H1 (cell line): ENCODE data around the gene RNF125. TPM values are rescaled to one million over a fixed set of nuclear protein-coding genes. Genes with fewer than 3 reads are reported as not detected.

Experiments
- CTCF ChIA-PET: fragments of 300-600 bp; sonication (Branson Sonifier 250); formaldehyde crosslinking; loops from one replicate; lab custom pipeline; 2021; ENCODE audit not compliant: partially characterized antibody; lab: Charles Lee
- POLR2A ChIA-PET: fragments of 300-600 bp; sonication (Branson Sonifier 250); formaldehyde crosslinking; loops from one replicate; lab custom pipeline; 2021; ENCODE audit warnings: inconsistent platforms; ENCODE audit not compliant: partially characterized antibody; lab: Charles Lee
- DNase-seq, 2 experiments: peaks; one replicate each; pipeline versions ENCODE4 v3.0.0 to v3.0.0-alpha.2; 2010 to 2022; ENCODE audit warnings: low spot score in 2 of 2, low read depth in 1 of 2, mixed read lengths in 1 of 2
- FAIRE-seq: peaks from 2 replicates; lab custom pipeline; 2011; peaks lifted over from hg19 to GRCh38; lab: Jason Lieb, UNC
- H2AFZ ChIP-seq: 2 replicates; pipeline ENCODE4 v1.8.1; 2012; ENCODE audit warnings: low read length, inconsistent platforms
- H2AK5ac ChIP-seq: 2 replicates; pipeline ENCODE4 v1.6.1; 2013; ENCODE audit warnings: low read depth, low read length
- H2BK120ac ChIP-seq: replicated peaks from 2 replicates; pipeline ENCODE3; 2013; ENCODE audit warnings: low read depth, low read length, inconsistent platforms
- H2BK12ac ChIP-seq: 2 replicates; pipeline ENCODE4 v1.6.1; 2013; ENCODE audit warnings: low read depth, low read length
- H2BK15ac ChIP-seq: 2 replicates; pipeline ENCODE4 v1.6.1; 2013; ENCODE audit warnings: low read length
- H2BK20ac ChIP-seq: 2 replicates; pipeline ENCODE4 v1.6.1; 2013; ENCODE audit warnings: low read length
- H2BK5ac ChIP-seq: 2 replicates; pipeline ENCODE4 v1.6.1; 2013; ENCODE audit warnings: low read depth, low read length
- H3K14ac ChIP-seq: 2 replicates; pipeline ENCODE4 v1.6.1; 2013; ENCODE audit warnings: inconsistent platforms; ENCODE audit not compliant: insufficient read length
- H3K18ac ChIP-seq: 2 replicates; pipeline ENCODE4 v1.6.1; 2013; ENCODE audit warnings: low read length; ENCODE audit errors: extremely low read depth
- H3K23ac ChIP-seq: 2 replicates; pipeline ENCODE4 v1.6.1; 2013; ENCODE audit warnings: inconsistent platforms; ENCODE audit not compliant: insufficient read length
- H3K23me2 ChIP-seq: 2 replicates; pipeline ENCODE4 v1.6.1; 2013; ENCODE audit warnings: low read depth, low read length
- H3K27ac ChIP-seq: 2 replicates; pipeline ENCODE4 v1.6.1; 2011; ENCODE audit warnings: low read depth, low read length, inconsistent platforms
- H3K27me3 ChIP-seq, 4 experiments: replicated peaks in 1 of 4; 1 replicate in 1 of 4; 2 replicates in 3 of 4; pipeline versions ENCODE4 v1.6.1 to v1.8.1; 2011 to 2013; ENCODE audit warnings: low read length in 3 of 4, mild to moderate bottlenecking in 3 of 4, inconsistent platforms in 2 of 4, mixed read lengths in 2 of 4, moderate library complexity in 1 of 4; ENCODE audit not compliant: control insufficient read depth in 3 of 4, insufficient read depth in 3 of 4; ENCODE audit errors: extremely low read depth in 1 of 4
- H3K36me3 ChIP-seq, 4 experiments: 2 replicates each; pipeline versions ENCODE4 v1.6.1 to v1.8.1; 2011 to 2013; ENCODE audit warnings: mild to moderate bottlenecking in 4 of 4, low read length in 3 of 4, moderate library complexity in 2 of 4, control low read depth in 1 of 4, inconsistent platforms in 1 of 4; ENCODE audit not compliant: insufficient read depth in 4 of 4, control insufficient read depth in 2 of 4
- H3K4ac ChIP-seq: replicated peaks from 2 replicates; pipeline ENCODE3; 2013; ENCODE audit warnings: low read length, low read depth, mixed read lengths, inconsistent platforms; ENCODE audit not compliant: insufficient read length
- H3K4me1 ChIP-seq, 4 experiments: replicated peaks in 1 of 4; 1 replicate in 1 of 4; 2 replicates in 3 of 4; pipeline versions ENCODE4 v1.6.1 to v1.8.1; 2011 to 2013; ENCODE audit warnings: low read length in 3 of 4, inconsistent platforms in 2 of 4, mixed read lengths in 1 of 4; ENCODE audit not compliant: insufficient read depth in 4 of 4, control insufficient read depth in 3 of 4
- H3K4me2 ChIP-seq, 2 experiments: 2 replicates each; pipeline versions ENCODE4 v1.6.1 to v1.8.1; 2011 to 2013; ENCODE audit warnings: low read depth in 2 of 2, low read length in 2 of 2, control low read depth in 1 of 2, inconsistent platforms in 1 of 2, mild to moderate bottlenecking in 1 of 2; ENCODE audit not compliant: insufficient read depth in 1 of 2
- H3K4me3 ChIP-seq, 4 experiments: fragments of 200-600, 300-600 bp in 1 of 4; sonication (generic), shearing (Covaris generic), sonication (Bioruptor Twin) in 1 of 4; 2 replicates each; pipeline versions ENCODE4 v1.5.1 to v1.8.1; 2011 to 2016; ENCODE audit warnings: low read length in 4 of 4, low read depth in 3 of 4, control low read depth in 2 of 4, inconsistent platforms in 2 of 4, mild to moderate bottlenecking in 2 of 4, mixed read lengths in 1 of 4, moderate library complexity in 1 of 4; ENCODE audit not compliant: insufficient read depth in 2 of 4; ENCODE audit errors: extremely low read depth in 1 of 4
- H3K56ac ChIP-seq: replicated peaks from 2 replicates; pipeline ENCODE3; 2013; ENCODE audit warnings: low read depth, mild to moderate bottlenecking, mixed read lengths, low read length, inconsistent platforms; ENCODE audit not compliant: insufficient read length
- H3K79me1 ChIP-seq: 2 replicates; pipeline ENCODE4 v1.6.1; 2013; ENCODE audit warnings: low read depth, low read length, control low read depth
- H3K79me2 ChIP-seq, 2 experiments: 2 replicates each; pipeline versions ENCODE4 v1.6.1 to v1.8.1; 2012 to 2013; ENCODE audit warnings: low read length in 2 of 2, mild to moderate bottlenecking in 2 of 2, inconsistent platforms in 1 of 2; ENCODE audit not compliant: insufficient read depth in 2 of 2, control insufficient read depth in 1 of 2
- H3K9ac ChIP-seq, 4 experiments: replicated peaks in 1 of 4; 1 replicate in 1 of 4; 2 replicates in 3 of 4; pipeline versions ENCODE4 v1.6.1 to v1.8.1; 2011 to 2013; ENCODE audit warnings: low read depth in 3 of 4, low read length in 3 of 4, control low read depth in 2 of 4, mild to moderate bottlenecking in 2 of 4, moderate library complexity in 2 of 4, inconsistent platforms in 1 of 4; ENCODE audit errors: extremely low read depth in 1 of 4
- H3K9me3 ChIP-seq, 2 experiments: 2 replicates each; pipeline versions ENCODE4 v1.6.1 to v1.8.1; 2012 to 2013; ENCODE audit warnings: mild to moderate bottlenecking in 2 of 2, moderate library complexity in 2 of 2, control low read depth in 1 of 2, inconsistent platforms in 1 of 2, low read depth in 1 of 2, low read length in 1 of 2, mixed read lengths in 1 of 2; ENCODE audit not compliant: insufficient read depth in 2 of 2
- H4K20me1 ChIP-seq, 2 experiments: replicated peaks in 1 of 2; 2 replicates each; pipeline versions ENCODE3 to v1.8.1; 2011 to 2013; ENCODE audit warnings: inconsistent platforms in 2 of 2, low read length in 2 of 2, mild to moderate bottlenecking in 1 of 2; ENCODE audit not compliant: insufficient read depth in 2 of 2, control insufficient read depth in 1 of 2
- H4K5ac ChIP-seq: 2 replicates; pipeline ENCODE4 v1.6.1; 2013; ENCODE audit warnings: low read length, low read depth, mixed read lengths, inconsistent platforms; ENCODE audit not compliant: insufficient read length
- H4K8ac ChIP-seq: 2 replicates; pipeline ENCODE4 v1.8.0; 2013; ENCODE audit warnings: mild to moderate bottlenecking, moderate library complexity, low read length, inconsistent platforms; ENCODE audit not compliant: insufficient read depth; ENCODE audit errors: extremely low read depth
- H4K91ac ChIP-seq: replicated peaks from 2 replicates; pipeline ENCODE3; 2013; ENCODE audit warnings: low read length, mixed read lengths, inconsistent platforms; ENCODE audit not compliant: insufficient read length
- SP2 ChIP-seq: IDR thresholded peaks from 2 replicates; pipeline ENCODE4 v1.6.1; 2012; ENCODE audit warnings: mild to moderate bottlenecking, low read length, inconsistent platforms
- WGBS, 2 experiments: shearing (Covaris generic) in 1 of 2; methylation state at CpG; one replicate each; pipeline versions ENCODE4 v1.1.6 to v1.1.7; 2013 to 2015; ENCODE audit warnings: low lambda C conversion rate in 2 of 2, mixed read lengths in 2 of 2, inconsistent platforms in 1 of 2, low coverage in 1 of 2, missing lambda C conversion rate in 1 of 2; ENCODE audit not compliant: insufficient replicate concordance in 2 of 2, insufficient coverage in 1 of 2, insufficient read length in 1 of 2; ENCODE audit errors: extremely low coverage in 1 of 2, missing lambda C conversion rate in 1 of 2; 5-methylcytosine and 5-hydroxymethylcytosine counted together
- polyA plus RNA-seq, 7 experiments: library from polyadenylated mRNA; depleted of rRNA in 3 of 7; stranded (reverse) in 5 of 7; unstranded in 2 of 7; fragments of >200 nt in 5 of 7; fragments of 200-250 nt in 2 of 7; gene quantifications; 1 replicate in 5 of 7; 2 replicates in 1 of 7; 4 replicates in 1 of 7; pipeline versions ENCODE4 v1.2.1 to v1.2.3, GENCODE V29; 2011 to 2013; ENCODE audit warnings: missing spikeins in 2 of 7, mixed read lengths in 2 of 7
- total RNA-seq: library from RNA; stranded (reverse); fragmentation: NEBNext Ultra II Directional; extraction: Animal tissue kit (Norgen Biotek cat#: 25700); gene quantifications from 2 replicates; pipeline ENCODE4 v1.2.1, GENCODE V29; 2021

Gene RNF125
- total and polyA plus RNA-seq, 2 of the 8 experiments (the other 6 are each of a cell fraction or from before 2014, with no cell fraction given) = 14.3 to 15.2 TPM

DNA sequence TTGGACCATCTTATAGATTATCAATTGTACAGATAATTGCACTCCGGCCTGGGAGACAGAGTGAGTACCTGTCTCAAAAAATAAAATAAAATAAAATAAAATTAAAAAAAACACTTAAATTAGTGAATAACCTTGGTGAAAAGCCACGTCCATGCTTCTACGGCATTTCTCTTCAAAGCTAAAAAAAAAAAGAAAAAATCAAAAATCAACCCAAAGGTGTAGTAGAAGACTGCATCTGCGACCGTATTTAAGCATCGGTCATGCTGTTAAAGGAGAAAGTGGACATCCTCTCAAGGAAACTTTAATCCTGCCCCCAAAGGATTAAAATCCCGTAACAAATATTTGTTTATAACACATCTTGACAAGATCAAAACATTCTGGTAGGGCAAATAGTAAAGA is 72.7 kb downstream of the RNF125 start:
- CTCF ChIA-PET = interaction anchor here (0.6 to 1.2 kb wide), 2 partner anchors 20 to 215 kb away, joined by 3 to 5 read pairs; no protein-coding TSS in a partner anchor

More for the DNA sequence above, 72.7 kb downstream of the RNF125 start:
- H2BK15ac ChIP-seq = no peak overlapping the region
- H3K56ac ChIP-seq = no peak overlapping the region
- H3K27me3 ChIP-seq = no peaks in the 10 kb centered on the region
- peak overlapping the region in 2 of 4 experiments; percentile 18 to 91; a peak in 1 of 7 replicates for H3K9ac ChIP-seq
- peaks cover 0 to 10% (median 0%) of the 10 kb centered on the region in 4 experiments; a peak in 1 of 8 replicates for H3K36me3 ChIP-seq
- H3K14ac ChIP-seq = no peak overlapping the region
- H3K4ac ChIP-seq = no peak overlapping the region
- H4K5ac ChIP-seq = no peak overlapping the region
- no peak overlapping the region for H2AK5ac ChIP-seq
- H3K18ac ChIP-seq = no peak overlapping the region
- H4K20me1 ChIP-seq = peaks cover 6 to 9% of the 10 kb centered on the region in 2 experiments
- no peak for FAIRE-seq
- H2BK20ac ChIP-seq = no peak overlapping the region
- H3K4me3 ChIP-seq = peak overlapping the region; percentile 59 to 92 (median 78)
- no peak overlapping the region for H3K23ac ChIP-seq
- H3K9me3 ChIP-seq = no peaks in the 10 kb centered on the region
- WGBS, 2 experiments = 57% methylated on average over 7 of the region's 7 CpGs; no CpG with 5 or more reads in 1 of the 2 experiments
- H2AFZ ChIP-seq = peak overlapping the region; percentile 36; the same call in 1 of the 2 replicates
- peaks cover 3% of the 10 kb centered on the region for H3K79me1 ChIP-seq
- H2BK120ac ChIP-seq = no peak overlapping the region
- H2BK5ac ChIP-seq = no peak overlapping the region
- POLR2A ChIA-PET = interaction anchor here (0.8 to 1.6 kb wide), 10 partner anchors 9 to 304 kb away, joined by 3 to 10 read pairs (median 4); partner anchors contain the start of gene RNF125
- peaks cover 5% of the 10 kb centered on the region; the same call in 1 of the 2 replicates for H3K23me2 ChIP-seq
- TF ChIP-seq SP2 = no peak
- peak overlapping the region; percentile 77 to 85 for H3K4me2 ChIP-seq
- peaks cover 16 to 33% of the 10 kb centered on the region in 2 experiments for H3K79me2 ChIP-seq
- no peak overlapping the region for H3K27ac ChIP-seq
- H2BK12ac ChIP-seq = no peak overlapping the region
- H4K8ac ChIP-seq = no peak overlapping the region
- H4K91ac ChIP-seq = no peak overlapping the region
- H3K4me1 ChIP-seq = peaks cover 0 to 3% (median 3%) of the 10 kb centered on the region in 4 experiments; a peak in 3 of 7 replicates
- DNase-seq = no peak
